KMS-11 (cell line): ENCODE data around the gene PUS7L.
A peak's percentile ranks its signal among the peaks of the same experiment; 100 is the strongest.
"Not testable (repeated sequence)": the region's sequence is repeated elsewhere in the genome, so short reads cannot be mapped to it uniquely, and the experiment has no call there.

Source experiments
- H2AFZ ChIP-seq: fragments of 200-600 bp; sonication (generic); 2 replicates; pipeline ENCODE4 v1.6.1; 2016; ENCODE audit warnings: antibody characterized with exemption, mixed run types, low read depth
- H3K27ac ChIP-seq: fragments of 200-600 bp; sonication (generic); 2 replicates; pipeline ENCODE4 v1.6.1; 2016; ENCODE audit warnings: mild to moderate bottlenecking, mixed run types
- H3K27me3 ChIP-seq: fragments of 200-600 bp; sonication (generic); 2 replicates; pipeline ENCODE4 v1.6.1; 2017; ENCODE audit warnings: mild to moderate bottlenecking, low read depth, mixed run types, moderate library complexity; ENCODE audit not compliant: insufficient read depth
- H3K36me3 ChIP-seq: fragments of 200-600 bp; sonication (generic); 2 replicates; pipeline ENCODE4 v1.6.1; 2017; ENCODE audit warnings: mild to moderate bottlenecking, mixed run types; ENCODE audit not compliant: insufficient read depth
- H3K4me1 ChIP-seq: fragments of 200-600 bp; sonication (generic); 2 replicates; pipeline ENCODE4 v1.6.1; 2016; ENCODE audit warnings: mild to moderate bottlenecking, low read depth, mixed run types; ENCODE audit not compliant: poor library complexity, severe bottlenecking
- H3K4me2 ChIP-seq: fragments of 200-600 bp; sonication (generic); 2 replicates; pipeline ENCODE4 v1.7.0; 2016; ENCODE audit warnings: mild to moderate bottlenecking, mixed run types
- H3K4me3 ChIP-seq: fragments of 200-600 bp; sonication (generic); IDR thresholded peaks from 2 replicates; pipeline ENCODE4 v1.6.1; 2017; ENCODE audit warnings: low read depth, low read length, mixed read lengths; ENCODE audit not compliant: insufficient read depth
- H3K79me2 ChIP-seq: fragments of 200-600 bp; sonication (generic); 2 replicates; pipeline ENCODE4 v1.6.1; 2016; ENCODE audit warnings: low read depth, mixed run types; ENCODE audit not compliant: insufficient read depth
- H3K9ac ChIP-seq: fragments of 200-600 bp; sonication (generic); 2 replicates; pipeline ENCODE4 v1.6.1; 2016; ENCODE audit warnings: mild to moderate bottlenecking, mixed run types
- H4K20me1 ChIP-seq: fragments of 200-600 bp; sonication (generic); 2 replicates; pipeline ENCODE4 v1.6.1; 2016; ENCODE audit warnings: mild to moderate bottlenecking, mixed run types; ENCODE audit not compliant: insufficient read depth
- CTCF ChIP-seq: fragments of 200-600 bp; sonication (generic); conservative IDR thresholded peaks from 2 replicates; pipeline ENCODE4 v1.6.1; 2017; ENCODE audit warnings: low read depth, mild to moderate bottlenecking, antibody characterized with exemption, low read length, moderate library complexity, mixed read lengths

The PUS7L gene

GRCh38 chr12:43692064-43692463 lies 66.5 kb downstream of the PUS7L start:
- H3K4me2 ChIP-seq, result no peak overlapping the region
- no peak overlapping the region for H3K27ac ChIP-seq
- H4K20me1 ChIP-seq, result no peaks in the 10 kb centered on the region
- H3K36me3 ChIP-seq, result no peaks in the 10 kb centered on the region
- peaks cover 6% of the 10 kb centered on the region for H3K4me1 ChIP-seq
- no peaks in the 10 kb centered on the region for H3K79me2 ChIP-seq
- no peaks in the 10 kb centered on the region for H3K27me3 ChIP-seq
- no peak for TF ChIP-seq CTCF
- H3K9ac ChIP-seq, result no peak overlapping the region
- H2AFZ ChIP-seq, result no peak overlapping the region
- H3K4me3 ChIP-seq, result no peak overlapping the region

DNA sequence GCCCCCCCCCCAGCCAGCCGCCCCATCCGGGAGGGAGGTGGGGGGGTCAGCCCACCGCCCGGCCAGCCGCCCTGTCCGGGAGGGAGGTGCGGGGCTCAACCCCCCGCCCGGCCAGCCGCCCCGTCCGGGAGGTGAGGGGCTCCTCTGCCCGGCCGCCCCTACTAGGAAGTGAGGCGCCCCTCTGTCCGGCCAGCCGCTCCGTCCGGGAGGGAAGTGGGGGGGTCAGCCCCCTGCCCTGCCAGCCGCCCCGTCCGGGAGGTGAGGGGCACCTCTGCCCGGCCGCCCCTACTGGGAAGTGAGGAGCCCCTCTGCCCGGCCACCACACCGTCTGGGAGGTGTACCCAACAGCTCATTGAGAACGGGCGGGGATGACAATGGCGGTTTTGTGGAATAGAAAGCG lies 73.1 kb downstream of the PUS7L start:
- H3K27me3 ChIP-seq, H3K27ac ChIP-seq, H3K79me2 ChIP-seq, H3K4me3 ChIP-seq, H3K4me2 ChIP-seq, H2AFZ ChIP-seq, H3K36me3 ChIP-seq, H3K4me1 ChIP-seq, H3K9ac ChIP-seq, H4K20me1 ChIP-seq: not testable (repeated sequence)

- H3K27ac ChIP-seq, result no peak overlapping the region
- H3K36me3 ChIP-seq, result no peaks in the 10 kb centered on the region
- no peaks in the 10 kb centered on the region for H3K27me3 ChIP-seq
- TF ChIP-seq CTCF, result peak; percentile 73
- H3K9ac ChIP-seq, result no peak overlapping the region
- no peaks in the 10 kb centered on the region for H4K20me1 ChIP-seq
- H3K4me3 ChIP-seq, result no peak overlapping the region
- H2AFZ ChIP-seq, result no peak overlapping the region
- no peak overlapping the region for H3K4me2 ChIP-seq
- no peaks in the 10 kb centered on the region for H3K79me2 ChIP-seq
- no peaks in the 10 kb centered on the region for H3K4me1 ChIP-seq
Observed at GRCh38 chr12:43676183-43676813, 82.3 kb downstream of the PUS7L start.

DNA sequence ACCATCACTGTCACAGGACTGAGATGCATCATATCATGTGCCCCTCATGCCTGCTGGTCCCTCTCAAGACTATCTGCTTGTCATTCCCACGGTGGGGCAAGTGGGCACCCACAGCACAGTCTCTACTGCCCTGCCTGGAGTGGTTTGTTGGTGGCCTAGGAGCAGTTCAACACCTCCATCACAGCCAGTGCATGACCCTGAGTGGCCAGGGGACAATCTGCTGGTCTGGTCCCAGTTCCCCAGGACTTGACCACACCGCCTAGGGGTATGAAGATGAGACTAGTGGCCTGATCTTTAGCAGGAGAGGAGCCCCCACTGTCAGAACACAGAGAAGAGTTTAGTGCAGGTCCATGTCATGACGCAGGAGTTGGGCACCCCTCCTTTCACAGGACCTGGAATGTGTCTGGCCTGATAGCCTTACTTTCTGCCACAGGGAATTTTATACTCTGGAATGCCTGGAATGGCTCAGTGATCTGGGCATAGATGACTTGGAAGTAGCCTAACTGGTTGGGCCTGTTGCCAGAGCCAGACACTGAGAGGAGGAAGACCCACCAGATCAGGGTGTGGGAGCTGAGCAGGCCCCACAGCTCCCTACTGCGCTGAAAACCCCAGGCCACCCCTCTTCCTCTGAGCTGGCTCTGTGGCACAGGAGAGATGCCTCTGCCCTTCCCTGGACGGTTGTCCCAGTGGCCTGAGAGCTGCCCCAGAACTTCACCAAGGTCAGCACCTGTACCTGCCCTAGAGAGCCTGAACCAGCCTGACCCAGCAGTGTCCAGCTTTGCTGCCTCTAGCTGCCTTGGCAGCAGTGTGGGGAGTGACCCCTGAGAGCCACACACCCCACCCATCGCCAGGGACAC lies 83.3 kb downstream of the PUS7L start:
- no peak overlapping the region for H2AFZ ChIP-seq
- no peak for TF ChIP-seq CTCF
- H3K4me2 ChIP-seq, result no peak overlapping the region
- no peaks in the 10 kb centered on the region for H3K79me2 ChIP-seq
- H3K4me1 ChIP-seq, result no peaks in the 10 kb centered on the region
- no peak overlapping the region for H3K27ac ChIP-seq
- no peaks in the 10 kb centered on the region for H3K27me3 ChIP-seq
- no peak overlapping the region for H3K9ac ChIP-seq
- no peaks in the 10 kb centered on the region for H4K20me1 ChIP-seq
- H3K36me3 ChIP-seq, result no peaks in the 10 kb centered on the region
- H3K4me3 ChIP-seq, result no peak overlapping the region

DNA sequence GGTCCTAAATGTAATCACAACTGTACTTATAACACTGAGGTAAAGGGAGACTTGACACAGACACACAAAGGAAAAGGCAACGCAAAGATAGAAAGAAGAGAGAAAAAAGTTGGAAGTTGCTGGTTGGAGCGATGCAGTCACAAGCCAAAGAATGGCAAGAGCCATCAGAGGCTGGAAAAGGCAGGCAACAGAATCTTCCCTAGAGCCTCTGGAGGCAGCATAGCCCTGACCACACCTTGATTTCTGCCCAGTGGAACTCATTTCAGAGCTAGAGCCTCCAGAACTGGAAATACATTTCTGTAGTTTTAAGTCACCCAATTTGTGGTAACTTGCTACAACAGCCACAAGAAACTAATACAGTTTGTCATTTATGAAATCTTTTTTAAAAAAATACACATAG lies 89.2 kb downstream of the PUS7L start:
- Histone ChIP-seq H3K79me2 (no peaks in the 10 kb centered on the region), H3K27ac (no peak overlapping the region), H3K27me3 (no peaks in the 10 kb centered on the region), H3K4me3 (no peak overlapping the region), H3K4me1 (no peaks in the 10 kb centered on the region), H3K4me2 (no peak overlapping the region), H3K36me3 (no peaks in the 10 kb centered on the region), H3K9ac (no peak overlapping the region), H4K20me1 (no peaks in the 10 kb centered on the region), H2AFZ (no peak overlapping the region)
- TF ChIP-seq CTCF, result no peak
